HK-2 (cell line): ENCODE data around the gene SDR42E2.
A peak's percentile ranks its signal among the peaks of the same experiment; 100 is the strongest.
"Not testable (repeated sequence)": the region's sequence is repeated elsewhere in the genome, so short reads cannot be mapped to it uniquely, and the experiment has no call there.

ENCODE experiments used
- DNase-seq: peaks from one replicate; pipeline ENCODE4 v3.0.0-alpha.2; 2018; ENCODE audit not compliant: unreplicated experiment

The SDR42E2 gene

GRCh38 chr16:22162656-22163009 lies 327 bp downstream of the SDR42E2 start:
- no peak for DNase-seq

GRCh38 chr16:22163806-22164205 lies 1.5 kb downstream of the SDR42E2 start:
- no peak for DNase-seq

- no peak for DNase-seq
These were observed 2.2 kb downstream of the SDR42E2 start for GRCh38 chr16:22164482-22164881.

- no peak for DNase-seq
These were observed 3.4 kb downstream of the SDR42E2 start for GRCh38 chr16:22165508-22166285.

GRCh38 chr16:22171953-22172352 lies 9.6 kb downstream of the SDR42E2 start:
- DNase-seq: no peak

GRCh38 chr16:22172642-22173041 lies 10.3 kb downstream of the SDR42E2 start:
- not testable (repeated sequence) for DNase-seq

GRCh38 chr16:22174642-22175041 lies 12.3 kb downstream of the SDR42E2 start:
- no peak for DNase-seq

GRCh38 chr16:22177968-22178930 lies 15.9 kb downstream of the SDR42E2 start:
- DNase-seq: no peak

GRCh38 chr16:22181426-22181825 lies 19.1 kb downstream of the SDR42E2 start:
- DNase-seq: no peak

GRCh38 chr16:22181843-22182242 lies 19.5 kb downstream of the SDR42E2 start:
- no peak for DNase-seq

GRCh38 chr16:22183335-22183734 lies 21.0 kb downstream of the SDR42E2 start:
- DNase-seq: no peak

- DNase-seq: no peak
These were observed 21.8 kb downstream of the SDR42E2 start for GRCh38 chr16:22183901-22184614.

- DNase-seq: no peak
These were observed 22.3 kb downstream of the SDR42E2 start for GRCh38 chr16:22184615-22184968.

GRCh38 chr16:22186517-22186916 lies 24.2 kb downstream of the SDR42E2 start:
- DNase-seq: no peak

- no peak for DNase-seq
These were observed 25.9 kb downstream of the SDR42E2 start for GRCh38 chr16:22188267-22188594.

- DNase-seq: peak; percentile 56
These were observed 26.5 kb downstream of the SDR42E2 start for GRCh38 chr16:22188595-22189442.

- DNase-seq: peak; percentile 15
These were observed 27.3 kb downstream of the SDR42E2 start for GRCh38 chr16:22189473-22190080.

GRCh38 chr16:22190081-22190775 lies 27.9 kb downstream of the SDR42E2 start:
- DNase-seq: peak; percentile 98

- peak; percentile 94 for DNase-seq
These were observed 28.6 kb downstream of the SDR42E2 start for GRCh38 chr16:22190776-22191531.
